Fibroblast of gingiva (primary cell): ENCODE data around the gene DEFB131B.
"Not testable (repeated sequence)": the region's sequence is repeated elsewhere in the genome, so short reads cannot be mapped to it uniquely, and the experiment has no call there.

Source experiments
- DNase-seq: peaks from one replicate; pipeline ENCODE4 v3.0.0-alpha.2; 2011; ENCODE audit warnings: low read depth

The DEFB131B gene

DNA sequence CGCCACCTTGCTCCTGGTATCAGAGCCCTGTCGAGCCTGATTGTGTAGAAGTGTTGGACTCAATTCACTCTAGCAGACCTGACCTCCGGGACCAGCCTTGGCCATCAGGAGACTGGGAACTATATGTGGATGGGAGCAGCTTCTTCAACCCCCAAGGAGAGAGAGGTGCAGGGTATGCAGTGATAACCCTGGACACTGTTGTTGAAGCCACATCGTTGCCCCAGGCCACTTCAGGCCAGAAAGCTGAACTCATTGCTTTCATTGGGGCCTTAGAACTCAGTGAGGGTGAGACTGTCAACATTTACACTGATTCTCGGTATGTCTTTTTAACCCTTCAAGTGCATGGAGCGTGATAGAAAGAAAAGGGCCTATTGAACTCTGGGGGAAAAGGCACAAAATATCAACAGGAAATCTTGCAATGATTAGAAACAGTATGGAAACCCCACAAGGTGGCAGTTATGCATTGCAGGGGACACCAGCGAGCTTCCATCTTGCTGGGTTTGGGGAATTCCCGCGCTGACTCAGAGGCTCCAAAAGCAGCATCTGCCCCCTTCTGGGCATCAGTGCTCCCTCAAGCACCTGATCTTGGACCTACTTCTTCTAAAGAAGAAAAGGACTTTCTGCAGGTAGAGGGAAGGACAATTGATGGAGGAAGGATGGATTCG is 33.2 kb downstream of the DEFB131B start:
- not testable (repeated sequence) for DNase-seq

DNA sequence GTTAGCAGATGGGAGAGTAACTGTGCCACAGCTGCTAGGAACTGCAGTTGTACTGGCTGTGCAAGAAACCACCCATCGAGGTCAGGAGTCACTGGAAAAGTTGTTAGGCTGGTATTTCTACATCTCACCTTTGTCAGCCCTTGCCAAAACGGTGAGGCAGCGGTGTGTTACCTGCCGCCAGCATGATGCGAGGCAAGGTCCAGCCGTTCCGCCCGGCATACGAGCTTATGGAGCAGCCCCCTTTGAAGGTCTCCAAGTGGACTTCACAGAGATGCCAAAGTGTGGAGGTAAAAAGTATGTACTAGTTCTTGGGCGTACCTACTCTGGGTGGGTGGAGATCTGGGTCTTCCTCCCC is 33.7 kb downstream of the DEFB131B start:
- DNase-seq, result not testable (repeated sequence)

DNA sequence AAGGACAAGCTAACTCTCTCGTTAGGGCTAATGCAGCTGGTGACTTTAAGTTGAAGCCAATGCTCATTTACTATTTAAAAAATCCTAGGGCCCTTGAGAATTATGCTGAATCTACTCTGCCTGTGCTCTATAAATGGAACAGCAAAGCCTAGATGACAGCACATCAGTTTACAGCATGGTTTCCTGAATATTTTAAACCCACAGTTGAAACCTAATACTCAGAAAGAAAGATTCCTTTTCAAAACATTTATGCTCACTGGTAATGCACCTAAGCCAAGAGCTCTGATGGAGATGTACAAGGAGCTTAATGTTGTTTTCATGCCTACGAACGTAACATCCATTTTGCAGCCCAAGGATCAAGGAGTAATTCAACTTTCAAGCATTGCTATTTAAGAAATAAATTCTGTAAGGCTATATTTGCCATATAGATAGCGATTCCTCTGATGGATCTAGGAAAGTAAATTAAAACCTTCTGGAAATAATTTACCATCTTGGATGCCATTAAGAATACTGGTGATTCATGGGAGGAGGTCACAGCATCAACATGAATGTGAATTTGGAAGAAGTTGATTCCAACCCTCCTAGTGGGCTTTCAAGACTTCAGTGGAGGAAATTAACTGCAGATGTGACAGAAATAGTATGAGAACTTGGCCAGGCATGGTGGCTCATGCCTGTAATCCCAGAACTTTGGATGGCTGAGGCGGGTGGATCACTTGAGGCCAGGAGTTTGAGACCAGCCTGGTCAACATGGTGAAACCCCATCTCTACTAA is 35.7 kb downstream of the DEFB131B start:
- peak; percentile 91 for DNase-seq

DNA sequence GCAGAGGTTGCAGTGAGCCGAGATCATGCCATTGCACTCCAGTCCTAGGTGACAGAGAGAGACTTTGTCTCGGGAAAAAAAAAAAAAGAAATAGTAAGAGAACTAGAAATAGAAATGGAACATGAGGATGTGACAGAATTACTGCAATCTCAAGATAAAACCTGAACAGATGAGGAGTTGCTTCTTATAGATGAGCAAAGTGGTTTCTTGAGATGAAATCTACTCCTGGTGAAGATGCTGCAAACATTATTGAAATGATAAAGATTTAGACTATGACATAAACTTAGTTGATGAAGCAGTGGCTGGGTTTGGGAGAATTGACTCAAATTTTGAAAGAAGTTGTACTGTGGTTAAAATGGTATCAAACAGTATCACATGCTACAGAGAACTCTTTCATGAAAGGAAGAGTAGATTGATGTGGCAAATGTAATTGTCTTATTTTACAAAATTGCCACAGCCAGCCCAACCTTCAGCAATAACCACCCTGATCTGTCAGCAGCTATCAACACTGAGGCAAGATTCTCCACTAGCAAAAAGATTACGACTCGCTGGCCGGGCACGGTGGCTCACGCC is 36.5 kb downstream of the DEFB131B start:
- DNase-seq, result no peak

DNA sequence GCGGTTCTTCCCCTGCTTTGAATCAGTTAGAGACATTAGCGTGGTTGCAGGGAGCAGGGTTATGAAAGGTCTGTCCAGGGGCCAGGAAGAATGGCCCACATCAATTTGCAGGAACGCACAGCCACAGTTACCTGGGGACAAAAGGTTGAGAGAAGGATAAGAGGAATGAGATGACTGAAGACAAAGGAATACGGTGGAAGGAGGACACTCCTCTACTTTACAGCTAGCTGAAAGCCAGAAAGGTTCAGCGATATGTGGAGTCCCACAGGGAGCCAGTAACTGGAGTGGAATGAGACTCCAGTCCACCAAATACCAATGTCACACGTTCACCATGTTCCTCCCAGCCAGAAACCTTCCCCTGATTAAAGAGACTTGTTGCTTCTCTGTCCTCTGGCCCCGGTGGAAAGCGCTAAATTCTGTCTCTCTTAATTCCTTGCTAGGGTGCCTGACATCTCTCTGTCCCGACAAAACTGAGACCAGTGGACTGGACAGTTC is 39.4 kb downstream of the DEFB131B start:
- no peak for DNase-seq

DNA sequence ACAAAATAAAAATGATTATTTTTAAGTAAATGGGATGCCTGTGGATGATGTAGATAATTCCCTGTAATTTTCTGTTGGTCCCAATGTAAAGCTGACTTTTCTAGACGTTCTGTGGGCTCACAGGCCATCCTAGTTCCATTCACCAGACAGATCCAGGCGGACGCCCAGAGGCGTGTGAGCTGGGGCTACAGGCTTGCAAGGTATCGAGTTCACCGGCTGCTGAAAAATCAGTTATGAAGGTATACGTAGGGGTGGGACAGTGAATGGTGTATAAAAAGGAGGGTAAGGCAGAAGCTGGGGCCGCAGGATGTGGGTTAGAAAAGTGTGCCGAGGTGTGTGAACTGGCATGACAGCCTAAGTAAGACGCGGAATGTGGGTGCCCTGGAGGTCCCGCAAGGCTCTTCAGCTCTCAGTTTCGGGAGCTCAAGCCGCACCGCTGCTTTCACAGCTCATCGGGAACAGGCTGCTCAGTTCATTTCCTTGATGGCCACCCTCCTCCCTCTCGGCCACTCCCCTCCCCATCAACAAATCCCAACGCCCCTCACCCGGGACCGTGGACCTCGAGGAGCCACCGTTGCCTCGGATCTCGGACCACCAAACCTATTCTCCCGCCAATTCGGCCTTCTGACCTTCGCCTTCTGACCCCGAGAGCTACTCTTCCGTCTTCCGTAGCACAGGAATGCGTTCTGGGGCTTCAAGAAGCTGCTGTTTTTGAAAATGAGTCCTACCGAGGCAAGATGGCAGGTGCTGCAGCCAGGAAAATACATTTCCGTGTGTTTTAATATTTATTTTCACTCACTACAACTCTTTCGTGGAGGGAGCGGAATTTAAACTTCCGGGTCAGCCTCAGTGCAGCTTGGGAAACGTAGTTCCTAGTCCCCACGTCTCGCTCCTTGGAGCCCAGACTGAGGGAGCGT is 49.8 kb downstream of the DEFB131B start, which contains the start of gene XNDC1N:
TSS of gene XNDC1N (minus strand) at position 775 of the 917 bp plus-strand sequence. CDS start 5,241 bp downstream, outside the sequence.
- DNase-seq, result no peak

DNA sequence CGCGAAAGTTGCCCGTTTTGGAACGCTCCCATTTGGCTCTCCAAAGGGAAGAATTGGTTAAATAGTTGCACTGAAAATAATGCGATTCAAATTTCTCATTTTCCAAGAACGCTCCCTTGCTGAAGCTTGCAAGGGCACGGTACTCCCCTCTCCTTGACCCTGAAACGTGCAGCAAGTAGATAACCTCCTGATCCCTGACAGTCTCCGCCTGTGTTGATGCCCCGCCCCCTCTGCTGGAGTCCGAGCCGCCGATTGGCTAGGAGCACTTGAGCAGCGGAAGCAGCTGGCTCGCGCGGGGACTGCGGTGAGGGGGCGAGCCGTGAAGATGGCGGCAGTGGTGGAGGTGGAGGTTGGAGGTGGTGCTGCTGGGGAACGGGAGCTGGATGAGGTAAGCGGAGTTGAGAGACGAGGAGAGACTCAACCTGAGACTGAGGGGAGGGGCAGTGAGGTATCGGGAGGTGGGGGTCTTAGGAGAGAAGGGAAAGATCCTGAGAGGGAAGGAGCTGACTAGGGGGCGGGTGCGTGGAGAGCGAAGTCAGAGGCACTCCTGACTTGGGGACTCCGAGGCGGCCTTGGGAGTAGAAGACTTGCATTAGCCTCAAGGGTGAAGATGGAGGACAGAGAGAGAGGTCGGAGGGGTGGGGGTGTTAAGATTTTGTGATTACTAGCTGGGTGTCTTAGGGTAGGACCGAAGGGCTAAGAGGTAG is 50.6 kb downstream of the DEFB131B start, which contains the start of gene RNF121:
TSS of gene RNF121 (plus strand) at position 310 of the 707 bp plus-strand sequence. CDS start at position 326, 16 bp downstream.
- DNase-seq, result peak; percentile 94

DNA sequence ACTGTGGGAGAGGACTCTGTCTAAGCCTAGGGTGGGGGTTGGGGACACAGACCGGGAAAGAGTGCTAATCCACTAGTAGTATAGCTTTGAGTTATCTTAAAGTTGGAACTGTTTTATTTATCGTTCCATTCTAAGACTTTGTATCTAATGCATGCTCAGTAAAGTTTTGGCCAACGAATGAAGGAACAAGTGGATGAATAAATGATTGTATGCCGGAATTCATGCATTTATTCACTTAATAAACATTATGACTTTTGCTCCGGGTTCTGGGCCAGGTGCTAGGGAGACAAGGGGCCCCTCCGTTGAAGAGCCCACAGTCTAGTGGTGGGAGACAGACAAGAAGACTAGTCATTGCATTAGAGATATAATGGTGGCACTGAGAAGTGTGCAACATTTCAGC is 51.2 kb downstream of the DEFB131B start:
- no peak for DNase-seq

DNA sequence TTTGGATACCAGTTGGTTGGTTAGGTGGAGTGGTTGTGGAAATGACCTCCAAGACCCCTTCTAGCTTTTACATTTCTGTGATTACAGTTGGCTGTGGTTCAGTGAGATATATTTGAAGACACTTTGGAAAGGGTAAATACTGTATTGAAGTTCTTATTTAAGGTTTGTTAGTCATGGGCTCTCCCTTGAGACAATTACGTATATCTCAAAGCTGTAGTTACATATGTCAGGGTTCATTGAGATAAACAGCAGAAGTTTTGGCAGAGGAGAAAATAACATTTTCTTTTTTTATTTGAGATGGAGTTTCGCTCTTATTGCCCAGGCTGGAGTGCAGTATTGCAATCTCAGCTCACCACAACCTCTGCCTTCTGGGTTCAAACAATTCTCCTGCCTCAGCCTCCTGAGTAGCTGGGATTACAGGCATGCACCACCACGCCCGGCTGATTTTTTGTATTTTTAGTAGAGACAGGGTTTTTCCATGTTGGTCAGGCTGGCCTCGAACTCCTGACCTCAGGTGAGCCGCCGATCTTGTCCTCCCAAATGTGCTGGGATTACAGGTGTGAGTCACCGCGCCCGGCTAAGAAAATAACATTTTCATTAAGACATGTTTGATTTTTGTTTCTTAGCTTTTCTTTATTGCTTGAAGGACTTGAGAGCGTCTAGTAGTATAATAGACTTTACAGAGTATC is 52.4 kb downstream of the DEFB131B start:
- DNase-seq, result no peak

DNA sequence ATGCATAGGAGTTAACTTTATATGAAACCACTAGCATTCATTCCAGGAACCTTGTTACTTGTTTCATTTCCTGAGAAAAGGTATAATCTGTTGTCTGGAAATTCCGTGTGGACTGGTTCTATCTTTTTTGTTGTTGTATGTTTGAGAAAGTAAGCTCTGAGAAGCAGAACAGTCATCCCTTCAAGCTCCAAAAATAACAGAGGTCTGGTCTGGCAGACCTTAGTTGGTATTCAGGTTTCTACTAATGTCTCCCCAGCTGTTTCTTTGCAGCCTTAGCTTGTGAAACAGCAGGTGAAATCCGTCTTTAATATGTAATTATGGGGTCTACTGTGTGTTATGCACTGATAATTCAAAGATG is 53.0 kb downstream of the DEFB131B start:
- no peak for DNase-seq

DNA sequence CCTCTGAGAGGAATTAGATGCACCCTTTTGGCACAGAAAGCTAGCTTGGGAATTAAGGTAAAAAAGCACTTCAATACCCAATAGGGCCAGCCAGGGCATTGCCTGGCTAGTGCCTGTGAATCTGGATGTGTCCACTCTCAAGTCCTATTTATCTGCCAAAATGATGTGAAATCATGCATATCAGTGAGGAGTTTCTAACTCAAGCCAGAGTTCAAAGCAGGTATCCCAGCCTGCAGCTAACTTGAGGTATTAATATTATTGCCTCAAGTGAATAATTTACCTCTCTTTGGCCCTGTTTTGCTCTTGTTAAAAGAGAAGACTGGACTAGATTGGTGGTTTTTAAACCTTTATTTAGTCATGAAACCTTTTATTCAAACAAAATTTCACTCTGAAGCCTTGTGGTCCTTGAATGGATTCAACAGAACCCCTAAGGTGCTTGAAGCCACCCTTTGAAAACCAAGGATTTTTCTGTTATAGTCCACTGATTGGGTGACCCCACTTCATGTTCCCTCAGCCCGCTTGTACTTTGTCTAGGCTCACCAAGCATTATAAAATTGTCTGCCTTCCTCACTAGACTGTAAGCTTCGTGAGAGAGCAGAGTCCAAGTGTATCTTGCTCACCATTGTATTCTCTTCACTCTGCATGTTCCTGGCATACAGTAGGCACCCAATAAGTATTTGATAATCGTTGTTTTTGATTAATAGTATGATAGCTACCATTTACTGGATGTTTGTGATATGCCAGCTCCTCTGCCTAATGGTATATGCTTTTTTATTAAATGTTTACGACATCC is 55.1 kb downstream of the DEFB131B start:
- no peak for DNase-seq
